GM23338 (cell line): ENCODE results near the gene SLC36A2. TPM values are rescaled to one million over a fixed set of nuclear protein-coding genes. Genes with fewer than 3 reads are reported as not detected.

Source experiments
- ATAC-seq: fragments of 200-7000 bp; cut with Tn5 transposase; 3 replicates; pipeline ENCODE4 v1.9.1; 2020
- DNase-seq: peaks from one replicate; pipeline ENCODE4 v3.0.0-alpha.2; 2015; ENCODE audit warnings: low spot score
- H2AFZ ChIP-seq: fragments of 200-600 bp; sonication (generic); 2 replicates; pipeline ENCODE4 v1.8.0; 2016; ENCODE audit warnings: antibody characterized with exemption, mild to moderate bottlenecking, moderate library complexity
- H3F3A ChIP-seq: fragments of 200-600 bp; sonication (generic); replicated peaks from 2 replicates; pipeline ENCODE4 v1.8.0; 2017; ENCODE audit warnings: antibody characterized with exemption, mixed run types, low read depth
- H3K27ac ChIP-seq: fragments of 200-600 bp; sonication (generic); 2 replicates; pipeline ENCODE4 v1.6.1; 2016; ENCODE audit warnings: low read depth
- H3K27me3 ChIP-seq: fragments of 200-600 bp; sonication (generic); 2 replicates; pipeline ENCODE4 v1.8.0; 2016; ENCODE audit warnings: mild to moderate bottlenecking, mixed run types, moderate library complexity; ENCODE audit not compliant: insufficient read depth
- H3K36me3 ChIP-seq: fragments of 200-600 bp; sonication (generic); 2 replicates; pipeline ENCODE4 v1.8.0; 2016; ENCODE audit warnings: mild to moderate bottlenecking; ENCODE audit not compliant: insufficient read depth
- H3K4me1 ChIP-seq: fragments of 200-600 bp; sonication (generic); 2 replicates; pipeline ENCODE4 v1.8.0; 2016; ENCODE audit warnings: mild to moderate bottlenecking, moderate library complexity; ENCODE audit not compliant: insufficient read depth
- H3K4me2 ChIP-seq: fragments of 200-600 bp; sonication (generic); 2 replicates; pipeline ENCODE4 v1.7.1; 2017; ENCODE audit warnings: mixed run types
- H3K4me3 ChIP-seq: fragments of 200-600 bp; sonication (generic); 2 replicates; pipeline ENCODE4 v1.6.1; 2016; ENCODE audit warnings: mixed run types
- H3K79me2 ChIP-seq: fragments of 200-600 bp; sonication (generic); replicated peaks from 2 replicates; pipeline ENCODE4 v1.8.0; 2017; ENCODE audit warnings: mild to moderate bottlenecking; ENCODE audit not compliant: insufficient read depth
- H3K9me2 ChIP-seq: fragments of 200-600 bp; sonication (generic); 2 replicates; pipeline ENCODE4 v1.8.0; 2017; ENCODE audit not compliant: insufficient read depth
- H4K20me1 ChIP-seq: fragments of 200-600 bp; sonication (generic); replicated peaks from 2 replicates; pipeline ENCODE4 v1.8.0; 2017; ENCODE audit warnings: mild to moderate bottlenecking; ENCODE audit not compliant: insufficient read depth
- H3K27ac Mint-ChIP-seq: 2 replicates; pipeline ENCODE4 v1.8.0; 2020; ENCODE audit warnings: inconsistent platforms, mild to moderate bottlenecking, moderate library complexity, mixed read lengths
- H3K27me3 Mint-ChIP-seq: 3 replicates; pipeline ENCODE4 v1.8.0; 2022; ENCODE audit warnings: low read depth, mild to moderate bottlenecking, moderate library complexity, mixed read lengths, inconsistent platforms; ENCODE audit not compliant: insufficient read depth, poor library complexity
- H3K36me3 Mint-ChIP-seq: 3 replicates; pipeline ENCODE4 v1.8.0; 2021; ENCODE audit warnings: low read depth, mild to moderate bottlenecking, inconsistent platforms, moderate library complexity, mixed read lengths
- H3K4me1 Mint-ChIP-seq: 3 replicates; pipeline ENCODE4 v1.8.0; 2020; ENCODE audit warnings: mild to moderate bottlenecking, inconsistent platforms, mixed read lengths
- H3K4me3 Mint-ChIP-seq: 3 replicates; pipeline ENCODE4 v1.8.0; 2021; ENCODE audit warnings: moderate library complexity, mild to moderate bottlenecking, inconsistent platforms, mixed read lengths
- H3K9me3 Mint-ChIP-seq: 3 replicates; pipeline ENCODE4 v1.8.0; 2020; ENCODE audit warnings: moderate library complexity, mild to moderate bottlenecking, inconsistent platforms, mixed read lengths
- EZH2phosphoT487 ChIP-seq: fragments of 200-600 bp; sonication (generic); IDR thresholded peaks from one replicate; pipeline ENCODE4 v1.8.1; 2018; ENCODE audit warnings: antibody characterized with exemption; ENCODE audit not compliant: unreplicated experiment
- JUNB ChIP-seq: IDR thresholded peaks from one replicate; pipeline ENCODE4 v1.6.1; 2016; ENCODE audit warnings: antibody characterized with exemption; ENCODE audit not compliant: unreplicated experiment
- NANOG ChIP-seq: IDR thresholded peaks from 2 replicates; pipeline ENCODE4 v1.6.1; 2016; ENCODE audit warnings: antibody characterized with exemption, borderline replicate concordance
- polyA plus RNA-seq: library from polyadenylated mRNA; unstranded; fragments of >200 nt; fragmentation: Nextera tagmentation; extraction: Ambion mirVana; gene quantifications from 2 replicates; pipeline ENCODE4 v1.2.1, GENCODE V29; 2016
- total RNA-seq: library from RNA; depleted of rRNA; stranded (reverse); fragments of >200 nt; shearing (Covaris generic); gene quantifications from 2 replicates; pipeline ENCODE4 v1.2.3, GENCODE V29; 2014
- TF ChIP-seq, protein P1 (sequence below): fragments of 250-450 bp; sonication (Bioruptor Pico); IDR thresholded peaks from 2 replicates; pipeline ENCODE4 v1.5.0; 2020; ENCODE audit warnings: mild to moderate bottlenecking, moderate library complexity
- TF ChIP-seq, protein P2 (sequence below), 2 experiments: fragments of 200-600 bp in 1 of 2; sonication (generic) in 1 of 2; conservative IDR thresholded peaks; 2 replicates each; pipeline versions ENCODE4 v1.5.1 to v1.6.1; 2016 to 2017; ENCODE audit warnings: antibody characterized with exemption in 2 of 2, low read depth in 2 of 2, mild to moderate bottlenecking in 2 of 2, moderate library complexity in 1 of 2

The SLC36A2 gene
- total and polyA plus RNA-seq, 2 experiments from 2014 or later, result 0.08 TPM; not detected in 1

DNA sequence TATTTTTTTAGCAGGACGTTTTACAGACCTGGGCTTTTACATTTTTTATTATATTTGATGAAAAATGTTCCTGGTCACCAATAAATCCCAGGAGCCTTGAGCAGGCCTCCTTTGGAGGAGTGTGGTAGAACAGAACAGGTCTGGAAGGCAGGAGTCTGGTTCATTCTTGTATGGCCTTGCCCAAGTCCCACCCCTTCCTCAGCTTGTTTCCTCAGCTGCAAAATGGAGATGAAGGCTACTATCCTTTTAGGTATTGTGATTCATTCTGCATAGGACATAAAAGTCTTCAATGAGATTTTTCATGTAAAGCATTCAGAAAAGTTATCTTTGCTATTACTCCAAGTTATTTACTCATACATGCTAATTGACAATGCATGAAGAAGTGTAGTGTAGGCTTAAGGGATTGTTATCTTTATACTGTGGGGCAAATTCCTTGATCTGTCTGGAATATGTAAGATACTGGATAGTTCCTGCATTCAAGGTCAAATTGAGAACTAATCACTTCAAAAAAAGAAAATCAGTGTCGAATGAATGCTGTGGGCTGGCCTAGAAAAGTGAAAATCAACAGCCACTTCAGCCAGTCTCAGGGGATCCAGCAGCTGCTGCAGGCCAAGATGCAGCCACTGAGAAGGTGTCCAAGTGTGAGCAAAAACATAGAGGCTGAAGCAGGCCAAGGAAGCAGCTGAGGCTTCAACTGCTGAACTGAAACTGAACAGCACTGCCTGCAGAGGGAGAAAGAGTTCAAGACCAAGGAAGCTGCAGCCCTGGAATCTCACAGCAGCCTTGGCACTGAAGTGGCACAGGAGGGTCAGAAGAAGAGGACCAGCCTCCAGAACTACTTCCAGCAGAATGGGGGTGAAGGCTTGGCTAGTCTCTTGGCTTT lies 28.3 kb downstream of the SLC36A2 start:
- ATAC-seq (peak; percentile 70), DNase-seq (peak; percentile 39)
- H3K4me3 ChIP-seq, result no peak overlapping the region
- H3K9me2 ChIP-seq, result no peaks in the 10 kb centered on the region
- Mint-ChIP-seq H3K4me3 (no peak overlapping the region), H3K36me3 (no peaks in the 10 kb centered on the region), H3K9me3 (no peaks in the 10 kb centered on the region), H3K27me3 (peaks cover 8% of the 10 kb centered on the region), H3K27ac (no peak overlapping the region), H3K4me1 (peaks cover 7% of the 10 kb centered on the region; the same call in 2 of the 3 replicates)
- no peaks in the 10 kb centered on the region for H3K79me2 ChIP-seq
- no peak overlapping the region for H2AFZ ChIP-seq
- H3K27ac ChIP-seq, result no peak overlapping the region
- H4K20me1 ChIP-seq, result no peaks in the 10 kb centered on the region
- no peak overlapping the region for H3K4me2 ChIP-seq
- no peaks in the 10 kb centered on the region; the same call in 1 of the 2 replicates for H3K4me1 ChIP-seq
- H3F3A ChIP-seq, result no peaks in the 10 kb centered on the region
- TF ChIP-seq, protein P1, sequence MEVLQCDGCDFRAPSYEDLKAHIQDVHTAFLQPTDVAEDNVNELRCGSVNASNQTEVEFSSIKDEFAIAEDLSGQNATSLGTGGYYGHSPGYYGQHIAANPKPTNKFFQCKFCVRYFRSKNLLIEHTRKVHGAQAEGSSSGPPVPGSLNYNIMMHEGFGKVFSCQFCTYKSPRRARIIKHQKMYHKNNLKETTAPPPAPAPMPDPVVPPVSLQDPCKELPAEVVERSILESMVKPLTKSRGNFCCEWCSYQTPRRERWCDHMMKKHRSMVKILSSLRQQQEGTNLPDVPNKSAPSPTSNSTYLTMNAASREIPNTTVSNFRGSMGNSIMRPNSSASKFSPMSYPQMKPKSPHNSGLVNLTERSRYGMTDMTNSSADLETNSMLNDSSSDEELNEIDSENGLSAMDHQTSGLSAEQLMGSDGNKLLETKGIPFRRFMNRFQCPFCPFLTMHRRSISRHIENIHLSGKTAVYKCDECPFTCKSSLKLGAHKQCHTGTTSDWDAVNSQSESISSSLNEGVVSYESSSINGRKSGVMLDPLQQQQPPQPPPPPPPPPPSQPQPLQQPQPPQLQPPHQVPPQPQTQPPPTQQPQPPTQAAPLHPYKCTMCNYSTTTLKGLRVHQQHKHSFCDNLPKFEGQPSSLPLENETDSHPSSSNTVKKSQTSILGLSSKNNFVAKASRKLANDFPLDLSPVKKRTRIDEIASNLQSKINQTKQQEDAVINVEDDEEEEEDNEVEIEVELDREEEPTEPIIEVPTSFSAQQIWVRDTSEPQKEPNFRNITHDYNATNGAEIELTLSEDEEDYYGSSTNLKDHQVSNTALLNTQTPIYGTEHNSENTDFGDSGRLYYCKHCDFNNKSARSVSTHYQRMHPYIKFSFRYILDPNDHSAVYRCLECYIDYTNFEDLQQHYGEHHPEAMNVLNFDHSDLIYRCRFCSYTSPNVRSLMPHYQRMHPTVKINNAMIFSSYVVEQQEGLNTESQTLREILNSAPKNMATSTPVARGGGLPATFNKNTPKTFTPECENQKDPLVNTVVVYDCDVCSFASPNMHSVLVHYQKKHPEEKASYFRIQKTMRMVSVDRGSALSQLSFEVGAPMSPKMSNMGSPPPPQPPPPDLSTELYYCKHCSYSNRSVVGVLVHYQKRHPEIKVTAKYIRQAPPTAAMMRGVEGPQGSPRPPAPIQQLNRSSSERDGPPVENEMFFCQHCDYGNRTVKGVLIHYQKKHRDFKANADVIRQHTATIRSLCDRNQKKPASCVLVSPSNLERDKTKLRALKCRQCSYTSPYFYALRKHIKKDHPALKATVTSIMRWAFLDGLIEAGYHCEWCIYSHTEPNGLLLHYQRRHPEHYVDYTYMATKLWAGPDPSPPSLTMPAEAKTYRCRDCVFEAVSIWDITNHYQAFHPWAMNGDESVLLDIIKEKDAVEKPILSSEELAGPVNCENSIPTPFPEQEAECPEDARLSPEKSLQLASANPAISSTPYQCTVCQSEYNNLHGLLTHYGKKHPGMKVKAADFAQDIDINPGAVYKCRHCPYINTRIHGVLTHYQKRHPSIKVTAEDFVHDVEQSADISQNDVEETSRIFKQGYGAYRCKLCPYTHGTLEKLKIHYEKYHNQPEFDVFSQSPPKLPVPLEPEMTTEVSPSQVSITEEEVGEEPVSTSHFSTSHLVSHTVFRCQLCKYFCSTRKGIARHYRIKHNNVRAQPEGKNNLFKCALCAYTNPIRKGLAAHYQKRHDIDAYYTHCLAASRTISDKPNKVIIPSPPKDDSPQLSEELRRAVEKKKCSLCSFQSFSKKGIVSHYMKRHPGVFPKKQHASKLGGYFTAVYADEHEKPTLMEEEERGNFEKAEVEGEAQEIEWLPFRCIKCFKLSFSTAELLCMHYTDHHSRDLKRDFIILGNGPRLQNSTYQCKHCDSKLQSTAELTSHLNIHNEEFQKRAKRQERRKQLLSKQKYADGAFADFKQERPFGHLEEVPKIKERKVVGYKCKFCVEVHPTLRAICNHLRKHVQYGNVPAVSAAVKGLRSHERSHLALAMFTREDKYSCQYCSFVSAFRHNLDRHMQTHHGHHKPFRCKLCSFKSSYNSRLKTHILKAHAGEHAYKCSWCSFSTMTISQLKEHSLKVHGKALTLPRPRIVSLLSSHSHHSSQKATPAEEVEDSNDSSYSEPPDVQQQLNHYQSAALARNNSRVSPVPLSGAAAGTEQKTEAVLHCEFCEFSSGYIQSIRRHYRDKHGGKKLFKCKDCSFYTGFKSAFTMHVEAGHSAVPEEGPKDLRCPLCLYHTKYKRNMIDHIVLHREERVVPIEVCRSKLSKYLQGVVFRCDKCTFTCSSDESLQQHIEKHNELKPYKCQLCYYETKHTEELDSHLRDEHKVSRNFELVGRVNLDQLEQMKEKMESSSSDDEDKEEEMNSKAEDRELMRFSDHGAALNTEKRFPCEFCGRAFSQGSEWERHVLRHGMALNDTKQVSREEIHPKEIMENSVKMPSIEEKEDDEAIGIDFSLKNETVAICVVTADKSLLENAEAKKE (CRISPR knock-in tag), result no peak
- TF ChIP-seq EZH2phosphoT487, result no peak
- TF ChIP-seq, protein P2, sequence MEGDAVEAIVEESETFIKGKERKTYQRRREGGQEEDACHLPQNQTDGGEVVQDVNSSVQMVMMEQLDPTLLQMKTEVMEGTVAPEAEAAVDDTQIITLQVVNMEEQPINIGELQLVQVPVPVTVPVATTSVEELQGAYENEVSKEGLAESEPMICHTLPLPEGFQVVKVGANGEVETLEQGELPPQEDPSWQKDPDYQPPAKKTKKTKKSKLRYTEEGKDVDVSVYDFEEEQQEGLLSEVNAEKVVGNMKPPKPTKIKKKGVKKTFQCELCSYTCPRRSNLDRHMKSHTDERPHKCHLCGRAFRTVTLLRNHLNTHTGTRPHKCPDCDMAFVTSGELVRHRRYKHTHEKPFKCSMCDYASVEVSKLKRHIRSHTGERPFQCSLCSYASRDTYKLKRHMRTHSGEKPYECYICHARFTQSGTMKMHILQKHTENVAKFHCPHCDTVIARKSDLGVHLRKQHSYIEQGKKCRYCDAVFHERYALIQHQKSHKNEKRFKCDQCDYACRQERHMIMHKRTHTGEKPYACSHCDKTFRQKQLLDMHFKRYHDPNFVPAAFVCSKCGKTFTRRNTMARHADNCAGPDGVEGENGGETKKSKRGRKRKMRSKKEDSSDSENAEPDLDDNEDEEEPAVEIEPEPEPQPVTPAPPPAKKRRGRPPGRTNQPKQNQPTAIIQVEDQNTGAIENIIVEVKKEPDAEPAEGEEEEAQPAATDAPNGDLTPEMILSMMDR (conservative IDR thresholded peaks at IDR 0.05; ENCODE audit: low read depth in 2 of 2), result peak; percentile 19 to 66; a peak in 3 of 4 replicates
- TF ChIP-seq NANOG, result no peak
- no peak for TF ChIP-seq JUNB
- no peaks in the 10 kb centered on the region for H3K27me3 ChIP-seq
- no peaks in the 10 kb centered on the region for H3K36me3 ChIP-seq
